Skeletal muscle cell (primary cell): Measurements from ENCODE around the gene WDFY1.

Experiments
- DNase-seq: peaks from one replicate; pipeline ENCODE4 v3.0.0-alpha.2; 2010; ENCODE audit warnings: low read depth
- H3K4me3 ChIP-seq: 2 replicates; pipeline ENCODE4 v1.5.1; 2011; ENCODE audit warnings: low read depth, mild to moderate bottlenecking, control low read depth, low read length, moderate library complexity

The WDFY1 gene

DNA sequence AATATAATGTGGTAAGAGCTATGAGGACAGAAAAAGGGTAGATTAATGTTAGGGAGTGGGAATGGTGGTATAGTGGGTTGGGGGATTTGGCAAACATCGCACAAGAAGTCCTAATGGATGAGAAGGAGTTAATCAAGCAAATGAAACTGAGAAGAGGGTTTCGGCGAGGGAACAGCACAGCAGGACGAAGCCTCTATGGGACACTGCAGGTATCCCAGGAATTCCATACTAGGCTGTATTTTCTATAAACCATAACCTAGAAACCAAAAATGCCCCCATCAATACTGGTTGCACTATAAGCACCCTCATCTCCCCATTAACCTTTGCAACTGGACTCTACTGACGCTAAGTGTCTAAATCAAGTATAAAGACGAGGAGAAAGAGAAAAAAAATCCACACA is 10.3 kb downstream of the WDFY1 start:
- H3K4me3 ChIP-seq, result no peak overlapping the region
- DNase-seq, result no peak

DNA sequence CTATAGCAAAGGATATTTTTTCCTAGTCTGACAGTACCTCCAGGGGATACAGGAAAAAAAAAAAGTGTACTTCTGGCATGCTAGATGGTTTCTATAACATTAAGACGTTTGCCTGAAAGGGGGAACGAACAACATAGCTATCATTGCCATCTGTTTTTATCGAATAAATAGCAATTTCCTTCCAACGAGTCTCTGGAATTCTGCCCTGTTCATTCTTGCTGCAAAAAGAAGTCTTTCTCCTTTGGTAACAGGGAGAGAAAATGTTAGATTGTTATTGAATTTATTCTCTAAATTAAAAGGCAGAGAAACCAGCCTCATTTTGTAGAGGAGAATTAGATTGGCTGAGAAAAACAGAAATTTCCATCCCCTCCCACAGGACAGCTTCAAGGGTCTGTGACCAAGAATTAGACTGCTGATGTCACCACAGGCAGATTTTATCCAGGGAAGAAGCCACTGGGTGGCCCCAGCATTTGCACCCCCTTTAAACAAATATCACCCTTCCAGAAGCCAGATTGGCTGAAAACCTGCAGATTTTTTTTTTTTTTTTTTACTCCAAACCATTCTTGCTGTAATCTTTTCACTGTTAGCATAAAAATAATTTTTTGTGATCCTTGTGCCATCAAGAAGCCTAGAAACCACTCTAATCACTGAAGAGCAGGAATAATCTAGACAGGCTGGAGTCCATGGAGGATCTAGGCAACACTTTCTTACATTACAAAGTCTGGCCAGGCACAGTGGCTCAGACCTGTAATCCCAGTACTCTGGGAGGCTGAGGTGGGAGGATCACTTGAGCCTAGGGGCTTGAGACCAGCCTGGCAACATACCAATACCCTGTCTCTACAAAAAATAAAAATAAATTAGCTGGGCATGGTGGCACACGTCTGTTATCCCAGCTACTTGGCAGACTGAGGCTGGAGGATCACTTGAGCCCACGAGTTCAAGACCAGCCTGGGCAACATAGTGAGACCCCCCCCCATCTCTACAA is 12.0 kb downstream of the WDFY1 start:
- no peak for DNase-seq
- no peak overlapping the region for H3K4me3 ChIP-seq

DNA sequence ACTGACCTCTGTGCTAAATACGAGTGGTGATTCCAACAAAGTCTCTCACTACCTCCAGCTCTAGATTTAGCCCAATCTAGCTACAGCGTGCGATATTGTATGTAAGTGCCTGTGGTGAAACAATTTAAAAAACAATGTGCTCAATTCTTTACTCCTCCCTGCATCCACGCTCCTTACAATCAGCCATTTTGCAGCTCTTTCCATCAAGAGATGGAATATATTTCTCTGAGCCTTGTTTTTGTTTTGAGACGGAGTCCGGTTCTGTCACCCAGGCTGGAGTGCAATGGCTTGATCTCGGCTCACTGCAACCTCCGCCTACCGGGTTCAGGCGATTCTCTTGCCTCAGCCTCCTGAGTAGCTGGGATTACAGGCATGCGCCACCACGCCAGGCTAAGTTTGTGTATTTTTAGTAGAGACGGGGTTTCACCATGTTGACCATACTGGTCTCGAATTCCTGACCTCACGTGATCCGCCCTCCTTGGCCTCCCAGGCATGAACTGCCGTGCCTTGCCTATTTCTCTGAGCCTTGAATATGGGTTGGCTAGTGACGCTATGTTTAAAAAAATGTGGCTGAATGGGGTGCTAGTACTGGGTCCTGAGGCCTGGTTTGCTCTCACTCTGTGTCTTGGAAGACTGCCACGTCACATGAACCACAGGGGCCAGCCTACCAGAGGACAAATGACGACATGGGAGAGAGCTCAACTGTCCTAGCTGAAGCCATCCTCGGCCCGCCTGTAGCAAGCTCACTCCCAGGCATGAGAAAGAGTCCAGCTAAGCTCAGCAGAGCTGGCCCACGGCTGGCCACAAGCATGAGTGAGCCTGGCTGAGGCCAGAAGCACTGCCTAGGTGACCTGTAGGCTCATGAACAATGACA is 14.8 kb downstream of the WDFY1 start:
- no peak overlapping the region for H3K4me3 ChIP-seq
- DNase-seq, result no peak

DNA sequence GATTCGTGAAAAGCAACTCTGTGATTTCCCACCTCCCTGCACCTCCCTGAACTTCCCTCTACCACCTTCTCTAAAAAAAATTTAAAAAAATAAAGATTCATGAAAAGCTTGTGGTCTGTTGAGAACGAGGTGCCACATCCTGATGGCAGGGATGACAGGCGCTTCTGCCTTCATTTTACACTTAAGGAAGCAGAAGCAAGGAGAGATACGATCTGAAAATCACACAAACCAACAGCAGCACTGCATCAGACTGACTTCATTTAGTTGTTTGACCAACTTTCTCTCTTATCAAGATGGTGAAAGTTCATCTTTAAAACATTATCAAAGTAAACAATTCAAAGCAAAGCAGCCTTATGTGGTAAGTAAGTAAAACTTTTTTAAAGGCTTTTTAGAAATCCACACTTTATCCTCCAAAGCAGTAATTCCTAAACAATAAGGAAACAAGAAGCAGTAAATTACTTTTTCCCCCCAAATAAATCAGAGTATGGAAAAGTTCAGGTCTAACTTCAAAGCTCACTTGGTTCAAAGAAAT is 15.5 kb downstream of the WDFY1 start:
- no peak for DNase-seq
- no peak overlapping the region for H3K4me3 ChIP-seq

DNA sequence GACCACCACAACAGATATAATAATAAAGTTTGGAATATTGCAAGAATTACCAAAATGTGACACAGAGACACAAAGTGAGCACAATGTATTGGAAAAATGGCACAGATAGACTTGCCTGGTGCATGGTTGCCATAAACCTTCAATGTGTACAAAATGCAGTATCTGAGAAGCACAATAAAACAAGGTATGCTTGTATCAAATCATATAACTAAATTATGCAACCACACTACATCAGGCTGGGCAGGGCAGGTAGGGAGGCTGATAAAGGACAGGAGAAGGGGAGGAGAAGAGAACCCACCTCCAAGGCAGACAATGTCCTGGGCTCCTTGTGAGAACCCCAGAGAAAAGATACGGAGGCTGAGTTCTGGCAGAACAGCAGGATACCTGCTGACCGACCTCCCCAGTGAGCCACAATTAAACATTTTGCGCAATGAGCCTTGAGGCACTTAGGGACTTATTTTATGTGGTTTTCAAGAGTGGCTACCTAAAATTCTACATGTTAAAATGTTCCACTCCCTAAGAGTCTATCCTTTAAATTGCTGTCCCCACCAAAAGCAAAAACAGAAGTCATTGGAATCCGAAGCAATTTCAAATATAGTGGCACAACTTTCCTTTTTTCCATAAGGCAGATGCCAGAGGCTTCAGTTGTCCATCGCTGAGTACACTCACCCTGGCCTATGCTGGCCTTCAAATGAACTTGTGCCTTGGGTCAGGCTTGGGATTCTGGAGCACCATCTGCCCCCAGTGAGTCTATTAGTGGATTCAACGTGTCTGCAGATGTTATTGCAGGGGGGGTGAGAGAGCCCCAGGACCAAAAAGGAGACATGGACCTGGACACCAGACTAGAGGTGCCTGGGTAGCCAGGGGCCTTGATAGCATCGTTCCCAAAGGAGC is 16.8 kb downstream of the WDFY1 start:
- no peak overlapping the region for H3K4me3 ChIP-seq
- no peak for DNase-seq

DNA sequence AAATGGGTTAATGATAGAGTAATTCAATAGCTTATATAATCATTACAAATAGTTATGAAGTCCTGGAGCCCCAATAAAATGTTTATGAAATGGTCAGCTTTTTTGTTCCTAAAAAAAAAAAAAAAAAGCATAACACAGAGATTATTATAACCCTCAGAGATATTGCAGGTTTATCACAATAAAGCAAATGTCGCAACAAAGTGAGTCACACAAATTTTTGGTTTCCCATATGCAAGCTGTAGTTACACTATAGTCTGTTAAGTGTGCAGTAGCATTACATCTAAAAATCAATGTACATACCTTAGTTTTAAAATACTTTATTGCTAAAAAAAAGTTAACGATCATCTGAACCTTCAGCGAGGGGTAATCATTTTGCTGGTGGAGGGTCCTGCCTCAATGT is 20.0 kb downstream of the WDFY1 start:
- no peak overlapping the region for H3K4me3 ChIP-seq
- peak; percentile 21 for DNase-seq

DNA sequence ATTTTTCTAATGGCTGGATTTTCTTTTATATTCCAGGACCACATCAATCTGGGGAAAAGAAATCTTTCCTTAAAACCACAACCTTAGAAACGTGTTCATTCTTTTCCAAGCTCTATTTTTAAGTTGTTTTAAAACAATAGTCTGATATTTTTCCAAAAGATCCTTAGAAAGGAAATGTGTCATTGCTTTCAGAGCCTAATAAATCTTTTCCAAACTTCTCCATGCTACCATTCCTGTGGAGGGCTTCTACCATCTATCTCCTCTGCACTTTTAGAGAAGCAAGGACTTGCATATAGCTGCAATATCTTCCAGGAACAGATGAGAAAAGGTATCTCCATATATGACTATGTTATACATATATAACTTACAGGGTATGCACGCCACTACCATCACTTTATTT is 21.2 kb downstream of the WDFY1 start:
- no peak overlapping the region for H3K4me3 ChIP-seq
- no peak for DNase-seq

DNA sequence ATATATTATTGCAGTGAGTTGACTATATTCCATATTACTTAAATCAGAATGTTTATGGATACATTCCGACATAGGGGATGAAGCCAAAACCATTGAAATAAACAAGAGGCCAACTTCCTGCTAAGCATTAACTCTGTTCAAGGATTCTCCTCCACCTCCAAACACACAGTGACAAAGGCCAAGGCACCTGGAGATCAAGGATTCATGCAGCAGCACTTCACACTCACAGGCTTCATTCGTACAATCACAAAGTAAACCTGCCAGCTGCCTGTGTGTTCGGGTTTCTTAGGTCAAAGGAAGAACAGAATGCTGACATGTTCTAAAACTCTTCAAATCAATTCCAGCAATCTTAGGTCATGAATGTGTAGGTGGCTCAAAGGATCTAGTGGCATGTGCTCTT is 22.8 kb downstream of the WDFY1 start:
- no peak for DNase-seq
- no peak overlapping the region for H3K4me3 ChIP-seq

DNA sequence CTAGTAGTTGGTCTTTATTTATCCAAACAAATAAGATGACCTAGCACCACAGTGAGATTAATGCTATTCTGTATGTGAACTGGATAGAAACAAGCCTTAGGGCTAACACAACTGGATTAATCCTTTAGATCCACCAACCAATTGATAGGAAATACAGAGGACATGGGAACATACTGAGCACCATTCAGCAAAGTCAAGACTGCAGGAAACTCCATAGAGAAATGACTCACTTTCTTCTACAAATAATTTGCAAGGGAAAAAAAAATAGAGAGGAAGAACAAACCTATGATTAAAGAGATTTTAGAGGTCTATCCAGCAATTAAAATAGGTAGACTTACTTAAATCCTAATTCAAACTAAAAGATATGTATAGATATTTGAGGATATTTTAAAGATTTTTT is 23.9 kb downstream of the WDFY1 start:
- no peak for DNase-seq
- no peak overlapping the region for H3K4me3 ChIP-seq

DNA sequence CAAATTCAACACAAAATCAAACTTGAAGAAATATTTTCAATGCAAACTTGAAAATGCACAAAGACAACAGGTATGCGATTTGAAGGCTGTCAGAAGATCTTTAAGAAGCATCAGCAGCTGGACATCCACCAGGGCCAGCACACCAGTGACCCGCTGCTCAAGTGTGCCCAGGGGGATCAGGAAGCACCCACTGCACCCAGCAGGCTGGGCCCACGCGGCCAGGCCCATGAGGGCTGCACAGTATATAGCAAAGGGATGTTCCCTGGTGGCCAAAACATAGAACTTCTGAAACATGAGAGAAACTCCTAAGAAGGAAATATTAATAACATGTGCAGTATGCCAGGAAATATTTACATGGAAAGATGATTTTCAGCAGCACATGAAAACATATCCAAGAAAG is 25.0 kb downstream of the WDFY1 start:
- DNase-seq, result no peak
- H3K4me3 ChIP-seq, result no peak overlapping the region

DNA sequence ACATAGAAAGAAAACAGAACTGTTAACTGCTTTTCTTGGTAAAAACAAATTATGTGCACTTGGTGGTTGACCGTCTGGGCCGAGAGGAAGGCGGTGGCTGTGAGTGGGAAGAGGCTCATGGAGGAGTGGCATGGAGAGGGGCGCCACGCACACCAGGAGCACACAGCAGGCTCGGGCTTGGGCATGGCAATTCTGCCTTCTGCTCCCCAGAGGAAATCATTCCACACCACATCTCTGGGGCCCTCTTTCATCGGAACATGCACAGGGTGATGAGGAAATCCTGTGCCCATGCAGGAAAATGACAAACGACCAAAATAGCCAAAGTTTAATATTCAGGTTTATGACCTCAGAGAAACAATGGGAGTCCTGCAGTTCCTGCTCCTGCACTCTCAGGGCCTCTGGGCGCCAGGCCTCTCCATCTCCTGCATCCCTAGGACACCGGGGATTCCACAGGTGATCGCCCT is 26.4 kb downstream of the WDFY1 start:
- DNase-seq, result no peak
- no peak overlapping the region for H3K4me3 ChIP-seq

DNA sequence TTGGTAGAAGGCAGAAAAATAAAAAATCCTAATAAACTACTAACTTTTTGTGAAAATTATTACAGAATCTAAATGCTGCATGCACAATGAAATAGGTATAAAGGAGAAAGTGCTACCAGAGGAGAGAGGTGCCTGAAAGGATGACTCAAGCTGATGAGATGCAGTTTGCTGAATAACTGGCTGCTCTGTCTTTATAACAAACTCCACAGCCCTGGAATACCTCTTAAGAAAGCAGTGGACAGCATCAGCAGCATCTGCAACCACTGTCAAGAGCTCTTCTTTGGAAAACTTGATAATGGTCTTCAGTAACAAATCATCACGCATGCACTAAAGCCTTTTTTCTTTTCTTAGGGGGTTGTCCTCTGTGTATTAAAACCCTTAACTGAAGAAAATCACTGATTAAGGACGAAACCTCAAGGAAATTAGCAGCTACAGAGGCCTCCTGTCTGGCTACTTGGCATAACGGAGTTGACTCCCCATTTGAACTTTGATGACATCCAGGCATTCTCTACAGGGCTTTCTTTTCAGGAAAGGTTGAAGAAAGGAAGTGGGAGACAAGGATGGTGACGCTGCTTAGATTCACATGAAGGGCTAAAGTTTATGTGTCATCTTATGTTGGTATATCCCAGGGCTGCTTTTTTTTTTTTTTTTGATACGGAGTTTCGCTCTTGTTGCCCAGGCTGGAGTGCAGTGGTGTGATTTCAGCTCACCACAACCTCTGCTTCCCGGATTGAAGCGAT is 28.8 kb downstream of the WDFY1 start:
- no peak overlapping the region for H3K4me3 ChIP-seq
- no peak for DNase-seq

DNA sequence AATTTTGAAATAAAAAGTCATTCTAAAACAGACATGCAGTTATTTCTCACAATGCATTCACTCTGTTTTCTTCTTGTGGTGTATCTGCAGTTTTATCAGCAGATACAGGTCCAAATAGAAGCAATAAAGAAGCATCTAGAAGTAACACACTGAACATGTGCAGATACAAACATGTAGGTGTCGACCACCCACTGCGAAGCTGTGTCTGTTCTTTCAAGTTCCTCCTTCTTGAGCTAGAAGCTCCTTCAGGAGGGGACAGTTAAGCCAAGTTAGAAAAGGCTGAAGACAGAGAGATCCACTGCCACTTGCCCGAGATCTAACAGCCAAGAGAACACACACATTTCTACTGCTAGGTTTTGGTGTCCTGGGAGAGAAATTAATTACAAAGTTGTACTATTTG is 30.1 kb downstream of the WDFY1 start:
- no peak overlapping the region for H3K4me3 ChIP-seq
- DNase-seq, result no peak

DNA sequence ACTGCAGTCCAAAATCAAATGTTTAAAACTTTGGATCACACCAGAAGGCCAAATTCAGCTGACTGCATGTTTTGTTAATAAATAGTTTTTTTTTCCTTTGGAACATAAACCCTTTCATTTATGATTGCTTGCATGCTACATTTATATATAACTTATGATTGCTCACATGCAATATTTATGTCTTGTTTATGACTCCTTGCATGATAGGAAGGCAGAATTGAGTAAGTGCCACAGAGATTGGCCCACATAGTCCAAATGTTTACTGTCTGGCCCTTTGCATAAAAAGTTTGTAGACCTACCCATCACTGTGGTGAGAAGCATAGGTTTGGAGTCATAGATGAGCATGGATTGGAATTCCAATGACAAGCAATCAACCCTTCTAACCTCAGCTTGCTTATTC is 30.8 kb downstream of the WDFY1 start:
- no peak overlapping the region for H3K4me3 ChIP-seq
- DNase-seq, result no peak

DNA sequence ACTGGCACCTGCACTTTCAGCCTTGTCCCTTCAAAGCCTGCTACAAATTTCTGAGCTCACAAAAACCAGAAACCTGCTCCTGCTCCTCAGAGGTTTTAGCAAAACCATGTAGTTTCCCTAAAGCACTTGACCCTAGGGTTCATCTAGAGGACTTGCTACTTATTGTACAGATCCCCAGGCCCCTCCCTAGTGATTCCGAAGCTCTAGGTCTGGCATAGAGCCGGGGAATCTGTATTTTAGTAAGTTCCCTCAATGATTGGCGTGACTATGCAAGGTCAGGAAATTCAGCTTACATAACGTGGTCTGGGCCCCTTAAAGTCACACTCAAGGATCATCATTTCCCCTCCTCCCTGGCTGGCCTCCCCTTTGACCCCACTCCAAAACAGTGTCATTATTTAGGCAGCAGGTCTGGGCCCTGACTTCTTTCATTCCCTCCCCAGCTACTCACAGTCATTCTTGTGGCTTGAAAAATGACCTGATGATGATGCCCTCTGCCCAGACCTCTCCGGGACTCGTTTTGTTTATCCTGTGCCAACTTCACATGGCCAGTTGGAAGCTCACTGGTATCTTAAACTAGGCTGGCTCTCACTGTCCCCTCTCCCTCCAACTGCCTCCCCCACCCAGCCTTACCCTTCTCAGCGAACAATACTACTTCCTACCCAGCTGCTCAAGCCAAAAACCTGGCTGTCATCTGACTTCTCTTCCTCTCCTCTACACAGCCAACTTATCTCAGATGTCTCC is 36.0 kb downstream of the WDFY1 start:
- no peak overlapping the region for H3K4me3 ChIP-seq
- DNase-seq, result no peak

DNA sequence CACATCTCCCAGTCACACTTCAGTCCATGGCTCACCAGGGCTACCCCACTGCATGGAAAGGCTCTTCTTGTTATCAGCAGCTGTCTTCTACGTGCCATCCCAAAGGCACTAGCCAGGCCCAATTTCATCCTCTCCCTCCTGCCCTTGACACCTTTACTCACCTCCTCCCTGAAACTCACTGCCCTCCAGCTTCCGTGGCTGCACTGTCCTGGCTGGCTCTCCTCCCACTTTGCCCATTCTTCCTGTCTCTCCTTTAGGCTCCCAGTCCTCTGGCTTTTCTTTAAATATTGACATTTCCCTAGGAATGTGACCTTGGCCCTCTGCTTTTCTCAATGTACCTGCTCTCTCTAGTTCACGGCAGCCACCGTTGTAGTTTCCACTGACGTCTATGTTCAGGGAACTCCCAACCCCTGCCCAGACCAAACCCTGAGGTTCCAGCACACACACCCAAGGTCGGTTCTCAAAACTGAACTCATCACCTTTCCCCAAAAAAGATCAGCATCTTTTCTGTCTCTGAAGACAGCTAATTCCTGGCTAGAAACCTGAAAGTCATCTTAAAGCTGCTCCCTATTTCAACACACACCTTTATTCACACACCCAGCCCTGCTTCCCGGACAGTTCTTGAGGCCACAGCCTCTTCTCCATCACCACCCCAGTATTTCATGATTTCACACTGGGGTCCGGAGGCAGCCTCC is 36.7 kb downstream of the WDFY1 start:
- no peak for DNase-seq
- H3K4me3 ChIP-seq, result no peak overlapping the region

DNA sequence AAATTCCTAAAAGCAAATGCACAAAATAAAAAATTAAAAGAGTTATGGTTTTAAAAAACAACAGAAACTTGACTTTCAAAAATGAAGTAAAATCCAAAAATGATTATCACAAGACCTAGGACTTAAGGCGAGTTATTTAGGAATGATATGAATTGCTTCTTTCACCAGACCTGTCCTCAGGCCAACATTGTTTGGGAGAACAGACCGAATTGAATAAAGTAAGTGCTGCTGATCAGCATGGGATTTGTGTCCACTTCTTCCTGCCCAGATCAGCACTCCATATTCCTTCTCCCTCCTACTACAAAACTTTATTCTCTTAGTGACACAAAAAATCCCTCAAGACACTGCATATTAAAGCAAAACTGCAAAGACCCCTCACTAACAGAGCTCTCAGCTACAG is 39.1 kb downstream of the WDFY1 start:
- no peak for DNase-seq

More for the DNA sequence above, 39.1 kb downstream of the WDFY1 start:
- H3K4me3 ChIP-seq, result no peak overlapping the region
